Ramos (cell line): Measurements from ENCODE around the gene POT1.
"Not testable (repeated sequence)": the region's sequence is repeated elsewhere in the genome, so short reads cannot be mapped to it uniquely, and the experiment has no call there.

ENCODE experiments used
- in situ Hi-C: fragments of 300-500 bp; cut with MboI; formaldehyde crosslinking; loops from one replicate; pipeline ENCODE4 v1.14.3; 2022; ENCODE audit warnings: low sequenced_read_pairs; ENCODE audit not compliant: unreplicated experiment

Gene POT1, protein sequence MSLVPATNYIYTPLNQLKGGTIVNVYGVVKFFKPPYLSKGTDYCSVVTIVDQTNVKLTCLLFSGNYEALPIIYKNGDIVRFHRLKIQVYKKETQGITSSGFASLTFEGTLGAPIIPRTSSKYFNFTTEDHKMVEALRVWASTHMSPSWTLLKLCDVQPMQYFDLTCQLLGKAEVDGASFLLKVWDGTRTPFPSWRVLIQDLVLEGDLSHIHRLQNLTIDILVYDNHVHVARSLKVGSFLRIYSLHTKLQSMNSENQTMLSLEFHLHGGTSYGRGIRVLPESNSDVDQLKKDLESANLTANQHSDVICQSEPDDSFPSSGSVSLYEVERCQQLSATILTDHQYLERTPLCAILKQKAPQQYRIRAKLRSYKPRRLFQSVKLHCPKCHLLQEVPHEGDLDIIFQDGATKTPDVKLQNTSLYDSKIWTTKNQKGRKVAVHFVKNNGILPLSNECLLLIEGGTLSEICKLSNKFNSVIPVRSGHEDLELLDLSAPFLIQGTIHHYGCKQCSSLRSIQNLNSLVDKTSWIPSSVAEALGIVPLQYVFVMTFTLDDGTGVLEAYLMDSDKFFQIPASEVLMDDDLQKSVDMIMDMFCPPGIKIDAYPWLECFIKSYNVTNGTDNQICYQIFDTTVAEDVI

DNA sequence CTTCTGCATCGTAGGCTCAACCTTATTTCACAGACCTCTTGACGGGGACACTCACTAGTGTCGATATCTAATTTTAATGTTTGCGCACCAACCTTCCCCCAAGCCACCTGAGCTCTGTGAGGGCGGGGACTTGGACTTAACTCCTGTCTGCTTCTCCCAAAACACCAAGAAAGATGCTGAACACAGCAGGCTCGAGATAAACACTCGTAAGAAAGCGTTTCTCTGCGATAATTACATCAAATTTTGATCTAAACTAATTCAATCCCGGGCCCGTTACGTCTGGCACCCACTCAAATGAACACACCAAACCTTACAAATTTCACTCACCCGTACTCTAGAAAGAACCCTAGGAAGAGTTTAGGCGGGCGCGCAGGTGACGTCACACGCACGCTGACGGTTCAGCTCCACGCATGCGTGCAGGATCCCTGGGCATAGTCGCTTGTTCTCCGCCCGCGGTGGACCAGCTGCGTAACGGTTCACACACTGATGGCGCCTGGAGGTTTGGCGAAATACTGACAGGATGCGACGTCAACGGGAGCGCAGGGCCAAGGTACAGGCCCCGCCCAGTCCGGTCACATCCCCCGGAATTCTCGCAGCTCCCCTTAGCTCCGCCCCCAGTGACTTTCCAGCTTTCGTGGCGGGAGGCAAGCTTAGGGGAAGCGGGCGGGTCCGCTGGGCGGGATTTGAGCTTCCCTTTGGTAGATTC is at the start of gene POT1:
TSS of gene POT1 (minus strand) at position 359 of the 706 bp plus-strand sequence. CDS start 32,652 bp downstream, outside the sequence.
- in situ Hi-C loops = no loop called here

DNA sequence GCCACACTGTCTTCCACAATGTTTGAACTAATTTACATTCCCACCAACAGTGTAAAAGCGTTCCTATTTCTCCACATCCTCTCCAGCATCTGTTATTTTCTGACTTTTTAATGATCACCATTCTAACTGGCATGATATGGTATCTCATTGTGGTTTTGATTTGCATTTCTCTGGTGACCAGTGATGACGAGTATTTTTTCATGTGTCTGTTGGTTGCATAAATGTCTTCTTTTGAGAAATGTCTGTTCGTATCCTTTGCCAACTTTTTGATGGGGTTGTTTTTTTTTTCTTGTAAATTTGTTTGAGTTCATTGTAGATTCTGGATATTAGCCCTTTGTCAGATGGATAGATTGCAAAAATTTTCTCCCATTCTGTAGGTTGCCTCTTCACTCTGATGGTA is 45.5 kb upstream of the POT1 start:
- in situ Hi-C loops = not testable (repeated sequence)

DNA sequence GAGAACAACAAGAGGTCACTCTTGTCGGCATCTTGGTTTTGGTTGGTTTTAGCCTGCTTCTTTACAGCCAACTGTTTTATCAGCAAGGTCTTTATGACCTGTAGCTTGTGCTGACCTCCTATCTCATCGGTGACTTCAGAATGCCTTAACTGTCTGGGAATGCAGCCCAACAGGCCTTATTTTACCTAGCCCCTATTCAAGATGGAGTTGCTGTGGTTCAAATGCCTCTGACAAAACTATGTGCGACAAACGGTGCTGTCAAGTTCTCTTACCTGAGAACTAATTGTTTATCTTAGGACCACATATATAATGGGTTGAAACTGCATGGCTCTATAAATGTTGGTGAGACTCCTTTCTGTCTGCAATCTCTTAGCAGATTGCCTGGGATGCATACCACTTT is 35.9 kb upstream of the POT1 start:
- in situ Hi-C loops = no loop called here

DNA sequence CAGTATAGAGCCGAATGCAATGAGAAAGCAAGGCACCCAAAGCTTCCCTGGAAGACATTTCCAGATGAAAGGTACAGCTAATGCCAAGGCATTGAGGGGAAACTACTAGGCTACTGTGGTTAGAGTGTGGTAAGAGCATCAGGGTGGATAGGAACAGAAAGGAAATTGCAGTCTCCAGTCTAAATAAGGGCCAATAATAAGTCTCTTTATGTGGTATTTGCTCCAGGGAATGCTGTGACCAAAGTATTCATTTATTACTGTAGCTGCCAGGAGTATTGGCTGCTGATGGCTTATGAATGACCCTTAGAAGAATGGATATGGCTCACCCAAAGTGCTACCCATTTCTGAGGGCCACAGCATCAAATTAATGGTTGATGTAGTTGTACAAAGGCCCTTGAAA is 30.1 kb upstream of the POT1 start:
- in situ Hi-C loops = no loop called here

DNA sequence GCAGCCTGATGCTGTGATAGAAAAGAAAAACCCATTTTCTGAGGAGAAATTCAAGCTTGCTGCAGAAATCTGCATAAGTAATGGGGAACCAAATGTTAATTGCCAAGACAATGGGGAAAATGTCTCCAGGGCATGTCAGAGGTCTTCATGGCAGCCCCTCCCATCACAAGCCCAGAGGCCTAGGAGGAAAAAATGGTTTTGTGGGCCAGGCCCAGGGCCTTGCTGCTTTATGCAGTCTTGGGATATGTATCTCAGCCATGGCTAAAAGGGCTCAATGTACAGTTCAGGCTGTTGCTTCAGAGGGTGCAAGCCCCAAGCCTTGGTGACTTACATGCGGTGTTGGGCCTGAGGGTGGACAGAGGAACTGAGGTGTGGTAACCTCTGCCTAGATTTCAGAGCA is 28.3 kb upstream of the POT1 start:
- in situ Hi-C loops = not testable (repeated sequence)

DNA sequence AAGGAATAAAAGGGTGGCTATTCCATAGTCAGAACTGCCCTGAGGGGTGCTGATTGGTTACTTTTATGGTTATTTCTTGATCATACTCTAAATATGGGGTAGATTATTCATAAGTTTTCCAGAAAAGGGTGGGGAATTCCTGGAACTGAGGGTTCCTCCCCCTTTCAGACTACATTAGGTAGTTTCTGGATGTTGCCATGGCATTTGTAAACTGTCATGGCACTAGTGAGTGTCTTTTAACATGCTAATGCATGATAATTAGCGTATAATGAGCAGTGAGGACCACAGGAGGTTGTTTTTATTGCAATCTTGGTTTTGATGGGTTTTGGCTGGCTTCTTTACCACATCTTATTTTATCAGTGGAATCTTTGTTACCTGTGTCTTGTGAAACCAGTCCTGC is 26.5 kb upstream of the POT1 start:
- in situ Hi-C loops = no loop called here

DNA sequence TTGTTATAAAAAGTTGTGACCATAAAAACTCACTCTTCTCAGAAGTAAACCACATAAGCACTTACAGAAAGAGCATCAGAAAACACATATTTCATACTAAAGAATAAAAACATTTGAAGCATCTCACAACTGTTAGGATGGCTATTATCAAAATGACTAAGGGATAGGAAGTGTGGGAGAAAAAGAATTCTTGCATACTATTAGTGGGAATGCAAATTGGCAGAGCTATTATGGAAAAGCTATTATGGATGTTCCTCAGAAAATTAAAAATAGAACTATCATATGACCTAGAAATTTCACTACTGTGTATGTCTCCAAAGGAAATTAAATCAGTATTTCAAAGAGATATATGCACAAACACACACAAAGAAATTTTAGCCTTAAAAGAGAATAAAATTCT is 25.2 kb upstream of the POT1 start:
- in situ Hi-C loops = no loop called here

DNA sequence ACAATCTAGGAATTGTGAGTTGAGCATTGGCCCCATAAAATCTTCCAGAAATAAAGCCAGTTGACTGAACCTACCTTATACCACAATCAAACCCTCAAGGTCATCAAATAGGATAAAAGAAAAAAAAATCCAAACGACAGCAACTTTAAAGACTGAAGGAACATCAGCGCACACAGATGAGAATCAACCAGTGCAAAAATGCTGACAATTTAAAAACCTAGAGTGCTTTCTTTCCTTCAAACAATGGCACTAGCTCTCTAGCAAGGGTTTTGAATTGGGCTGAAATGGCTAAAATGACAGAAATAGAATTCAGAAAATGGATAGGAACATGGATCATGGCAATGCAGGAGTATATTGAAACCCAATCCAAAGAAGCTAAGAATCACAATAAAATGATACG is 16.1 kb upstream of the POT1 start:
- in situ Hi-C loops = no loop called here

DNA sequence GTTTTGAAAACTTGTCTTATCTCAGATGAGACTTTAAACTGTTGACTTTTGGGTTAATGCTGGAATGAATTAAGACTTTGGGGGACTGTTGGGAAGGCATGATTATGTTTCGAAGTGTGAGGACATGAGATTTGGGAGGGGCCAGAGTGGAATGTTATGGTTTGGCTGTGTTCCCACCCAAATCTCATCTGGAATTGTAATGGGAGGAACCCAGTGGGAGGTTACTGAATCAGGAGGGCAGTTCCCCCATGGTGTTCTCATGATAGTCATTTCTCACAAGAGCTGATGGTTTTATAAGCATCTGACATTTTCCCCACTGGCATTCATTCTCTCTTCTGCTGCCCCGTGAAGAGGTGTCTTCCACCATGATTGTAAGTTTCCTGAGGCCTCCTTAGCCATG is 13.8 kb upstream of the POT1 start:
- in situ Hi-C loops = no loop called here

DNA sequence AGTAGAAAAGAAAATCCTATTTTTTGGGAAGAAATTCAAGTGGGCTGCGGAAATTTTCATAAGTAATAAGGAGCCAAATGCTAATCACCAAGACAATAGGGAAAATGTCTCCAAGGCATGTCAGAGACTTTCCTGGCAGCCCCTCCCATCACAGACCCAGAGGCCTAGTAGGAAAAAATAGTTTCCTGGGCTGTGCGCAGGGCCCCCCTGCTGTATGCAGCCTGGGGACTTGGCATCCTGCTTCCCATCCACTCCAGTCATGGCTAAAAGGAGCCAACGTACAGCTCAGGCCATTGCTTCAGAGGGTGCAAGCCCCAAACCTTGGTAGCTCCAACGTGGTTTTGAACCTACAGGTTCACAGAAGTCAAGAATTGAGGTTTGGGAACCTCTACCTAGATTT is 12.8 kb upstream of the POT1 start:
- in situ Hi-C loops = no loop called here

DNA sequence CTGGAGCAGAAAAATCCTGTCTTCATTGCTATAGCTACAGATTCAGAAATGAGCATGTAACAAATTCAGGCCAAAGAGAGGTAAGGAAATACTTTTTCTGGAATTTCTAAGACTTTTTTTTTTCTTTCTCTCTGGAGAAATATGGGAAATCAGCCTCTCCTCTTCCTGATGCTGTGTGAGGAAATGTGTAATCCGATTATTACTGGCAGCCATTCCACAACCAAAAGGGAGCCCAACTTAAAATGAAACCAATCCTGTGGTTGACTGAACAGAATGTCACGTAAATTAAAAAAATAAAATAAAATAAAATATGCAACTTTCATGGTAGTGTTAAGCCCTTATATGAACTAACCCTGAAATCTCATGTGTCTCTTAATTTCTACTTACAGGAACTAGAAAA is 10.7 kb upstream of the POT1 start:
- in situ Hi-C loops = no loop called here

DNA sequence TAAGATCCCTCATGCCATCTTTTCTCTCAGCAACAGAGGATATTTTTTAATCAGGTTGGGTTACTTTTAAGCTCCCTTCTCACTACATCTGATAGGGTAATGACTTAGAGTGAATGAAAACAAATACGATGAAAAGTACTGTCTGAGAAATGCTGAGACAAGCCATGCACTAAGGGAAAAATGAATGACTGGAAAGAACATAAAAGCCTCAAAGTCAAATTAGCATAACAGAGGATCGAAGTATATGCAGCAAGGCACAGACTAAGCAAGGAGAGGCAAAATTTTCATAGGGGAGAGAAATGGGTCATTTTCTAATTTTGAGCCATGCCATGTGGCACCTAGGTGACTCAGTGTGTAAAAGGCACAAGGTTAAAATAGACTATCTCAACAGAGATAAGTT is 8.5 kb upstream of the POT1 start:
- in situ Hi-C loops = no loop called here

DNA sequence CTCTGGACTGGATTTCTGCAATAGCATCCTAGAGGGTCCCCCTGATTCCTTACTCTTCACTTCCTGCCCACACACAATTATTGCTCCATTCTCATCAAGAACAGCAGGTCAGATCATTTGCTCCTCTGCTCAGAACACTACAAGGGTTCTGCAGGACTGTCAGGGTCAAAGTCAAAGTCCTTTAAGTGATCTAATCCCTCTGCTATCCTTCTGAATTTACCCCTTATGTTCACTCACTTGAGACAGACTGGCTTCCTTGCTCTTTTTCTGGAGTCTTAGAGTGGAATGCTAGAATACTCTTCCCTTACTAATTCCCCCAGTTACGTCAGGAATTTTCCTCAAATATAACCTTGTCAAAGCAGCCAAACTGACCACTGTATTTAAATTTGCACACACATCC is 7.5 kb upstream of the POT1 start:
- in situ Hi-C loops = no loop called here

DNA sequence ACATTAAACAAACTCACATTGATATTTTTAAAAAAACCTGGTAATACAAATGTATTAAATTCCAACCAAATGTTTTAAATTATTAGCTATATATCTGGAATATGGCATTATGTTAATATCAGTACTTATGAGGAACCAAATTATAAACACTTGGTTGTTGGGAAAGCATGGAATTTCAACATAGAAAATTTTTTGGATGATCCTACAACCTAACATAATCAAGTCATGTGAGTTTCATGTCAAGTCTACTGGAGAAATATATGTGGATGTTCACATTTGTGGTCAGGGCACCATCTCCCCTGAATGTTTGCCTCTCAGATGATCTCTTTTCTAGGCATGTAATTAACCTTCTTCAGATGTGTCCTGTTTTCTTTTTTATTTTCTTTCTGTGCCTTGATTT is 5.2 kb upstream of the POT1 start:
- in situ Hi-C loops = no loop called here

DNA sequence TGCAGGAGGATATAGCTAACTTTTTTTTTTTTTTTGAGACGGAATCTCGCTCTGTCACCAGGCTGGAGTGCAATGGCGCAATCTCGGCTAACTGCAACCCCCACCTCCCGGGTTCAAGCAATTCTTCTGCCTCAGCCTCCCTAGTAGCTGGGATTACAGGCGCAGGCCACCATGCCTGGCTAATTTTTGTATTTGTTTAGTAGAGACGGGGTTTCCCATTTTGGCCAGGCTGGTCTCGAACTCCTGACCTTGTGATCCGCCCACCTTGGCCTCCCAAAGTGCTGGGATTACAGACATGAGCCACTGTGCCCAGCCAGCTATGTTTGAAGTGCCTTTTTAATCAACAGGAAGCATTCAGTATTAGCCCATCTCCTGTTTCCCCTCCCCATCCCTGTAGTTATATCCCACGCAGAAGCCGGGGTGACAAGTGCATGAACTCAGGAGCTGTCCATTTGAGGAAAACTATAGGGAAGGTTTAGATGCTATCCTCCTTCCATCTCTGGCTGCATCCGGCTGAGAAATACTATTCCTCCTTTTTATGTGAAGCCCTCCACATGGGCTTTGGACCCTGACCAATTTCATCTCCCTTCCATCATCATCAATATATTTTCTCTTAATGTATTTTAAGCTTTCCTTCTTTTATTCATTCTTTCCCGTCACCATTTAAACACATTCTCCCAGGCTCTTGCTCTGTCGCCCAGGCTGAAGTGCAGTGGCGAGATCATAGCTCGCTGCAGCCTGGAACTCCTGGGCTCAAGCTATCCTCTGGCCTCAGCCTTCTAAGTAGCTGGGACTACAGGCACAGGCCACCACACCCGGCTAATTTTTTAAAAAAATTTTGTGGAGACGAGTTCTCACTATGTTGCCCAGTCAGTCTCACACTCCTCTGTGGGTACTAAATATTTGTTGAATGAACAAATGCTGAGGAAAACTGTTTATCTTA is 1.3 kb upstream of the POT1 start:
- in situ Hi-C loops = no loop called here

DNA sequence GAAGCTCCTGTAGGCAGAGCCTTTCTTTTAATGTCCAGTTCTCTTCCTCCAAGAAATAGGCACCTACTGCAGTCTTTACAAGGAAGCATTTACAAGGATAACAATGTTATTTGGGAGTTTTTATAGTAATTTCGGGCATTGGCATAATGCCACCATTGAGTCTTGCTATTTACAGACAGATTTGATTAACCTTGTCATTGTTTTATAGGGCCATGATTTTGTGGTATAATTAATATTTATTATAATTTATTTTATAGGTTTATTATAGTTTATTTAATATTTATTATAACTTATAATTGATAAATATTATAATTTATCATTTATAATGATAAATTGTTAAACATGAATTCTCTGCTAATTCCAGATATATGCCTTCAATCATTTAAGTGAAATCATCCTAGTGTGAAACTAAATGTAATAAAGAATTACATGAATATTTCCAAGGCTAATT is 573 bp upstream of the POT1 start:
- in situ Hi-C loops = no loop called here

DNA sequence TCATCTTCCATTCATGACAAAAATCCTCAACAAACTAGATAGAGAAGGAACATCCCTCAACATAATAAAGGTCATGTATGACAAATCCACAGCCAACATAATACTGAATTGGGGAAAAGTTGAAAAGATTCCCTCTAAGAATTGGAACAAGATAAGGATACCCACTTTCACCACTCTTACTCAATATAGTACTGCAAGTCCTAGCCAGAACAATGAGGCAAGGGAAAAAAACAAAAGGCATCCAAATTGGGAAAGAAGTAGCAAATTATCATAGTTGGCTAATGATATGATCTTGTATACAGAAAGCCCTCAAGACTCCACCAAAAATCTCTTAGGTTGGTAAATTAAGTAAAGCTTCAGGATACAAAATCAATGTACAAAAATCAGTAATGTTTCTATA is 4.7 kb downstream of the POT1 start:
- in situ Hi-C loops = no loop called here

DNA sequence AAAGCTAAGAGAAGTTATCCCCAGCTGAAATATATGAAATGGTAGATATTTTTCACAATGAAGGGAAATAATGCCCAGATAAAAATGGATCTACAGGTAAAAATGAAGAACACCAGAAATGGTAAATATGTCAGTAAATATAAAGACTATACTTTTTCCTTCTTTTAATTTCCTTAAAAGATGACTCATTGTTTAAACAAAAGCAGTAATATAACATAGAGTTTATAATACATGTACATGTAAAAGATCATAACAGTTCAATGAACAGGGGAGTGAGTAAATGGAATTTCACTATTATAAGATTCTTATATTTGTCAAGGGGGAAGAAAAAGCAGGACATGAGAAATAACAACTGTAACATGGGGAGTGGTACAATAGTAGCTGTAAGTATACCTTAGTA is 7.4 kb downstream of the POT1 start:
- in situ Hi-C loops = no loop called here

DNA sequence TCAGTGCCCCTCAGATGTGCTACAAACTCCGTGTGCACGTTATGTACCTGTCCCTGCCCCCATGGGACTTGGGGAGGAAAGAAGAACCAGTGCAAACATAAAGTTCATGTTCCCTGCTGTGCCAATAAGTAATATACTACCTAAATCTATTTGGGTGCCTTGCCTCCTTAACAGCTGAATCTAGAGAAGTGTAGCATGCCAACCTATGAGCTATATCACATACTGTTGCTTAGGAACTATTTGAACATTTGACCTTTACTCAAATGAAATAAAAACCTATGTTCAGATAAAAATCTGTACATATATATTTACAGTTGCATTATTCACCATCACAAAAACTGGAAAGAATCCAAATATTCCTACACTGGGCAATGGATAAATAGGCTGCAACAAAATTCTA is 9.8 kb downstream of the POT1 start:
- in situ Hi-C loops = no loop called here

DNA sequence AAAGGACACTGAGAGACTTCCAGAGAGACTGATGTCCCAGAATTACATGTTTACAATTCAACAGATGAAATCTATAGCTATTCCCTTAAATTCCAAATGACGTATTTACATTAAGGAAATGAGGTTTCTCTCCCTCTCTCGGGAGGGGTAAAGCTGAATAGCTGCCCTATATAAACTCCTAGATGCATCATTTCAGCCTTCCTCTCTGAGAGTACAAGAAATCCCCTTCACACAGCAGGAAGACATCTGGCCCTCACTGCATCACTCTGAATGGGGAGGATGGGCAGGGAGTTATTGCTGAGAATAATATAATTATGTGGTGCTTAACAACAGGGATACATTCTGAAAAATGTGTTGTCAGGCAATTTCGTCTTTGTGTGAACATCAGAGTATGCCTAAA is 11.0 kb downstream of the POT1 start:
- in situ Hi-C loops = no loop called here
